H7 (cell line): ENCODE data around the gene NDUFA5. TPM values are rescaled to one million over a fixed set of nuclear protein-coding genes. Genes with fewer than 3 reads are reported as not detected.

Experiments used
- DNase-seq: peaks from one replicate; pipeline ENCODE4 v3.0.0; 2012
- H3K27me3 ChIP-seq: 2 replicates; pipeline ENCODE4 v1.6.0; 2011; ENCODE audit warnings: mild to moderate bottlenecking, low read length; ENCODE audit not compliant: control insufficient read depth, insufficient read depth
- H3K36me3 ChIP-seq: replicated peaks from 2 replicates; pipeline ENCODE4 v1.5.1; 2011; ENCODE audit warnings: low read length; ENCODE audit not compliant: control insufficient read depth, insufficient read depth
- H3K4me3 ChIP-seq: 2 replicates; pipeline ENCODE4 v1.5.1; 2011; ENCODE audit warnings: low read depth, mild to moderate bottlenecking, control low read depth, low read length, moderate library complexity; ENCODE audit not compliant: insufficient read depth
- total RNA-seq: library from RNA; depleted of rRNA; stranded (reverse); fragments of >200 nt; shearing (Covaris generic); gene quantifications from 2 replicates; pipeline ENCODE4 v1.2.3, GENCODE V29; 2014; rRNA removed

Gene NDUFA5
- 63.3 and 71.8 TPM in 2 replicates for total RNA-seq

DNA sequence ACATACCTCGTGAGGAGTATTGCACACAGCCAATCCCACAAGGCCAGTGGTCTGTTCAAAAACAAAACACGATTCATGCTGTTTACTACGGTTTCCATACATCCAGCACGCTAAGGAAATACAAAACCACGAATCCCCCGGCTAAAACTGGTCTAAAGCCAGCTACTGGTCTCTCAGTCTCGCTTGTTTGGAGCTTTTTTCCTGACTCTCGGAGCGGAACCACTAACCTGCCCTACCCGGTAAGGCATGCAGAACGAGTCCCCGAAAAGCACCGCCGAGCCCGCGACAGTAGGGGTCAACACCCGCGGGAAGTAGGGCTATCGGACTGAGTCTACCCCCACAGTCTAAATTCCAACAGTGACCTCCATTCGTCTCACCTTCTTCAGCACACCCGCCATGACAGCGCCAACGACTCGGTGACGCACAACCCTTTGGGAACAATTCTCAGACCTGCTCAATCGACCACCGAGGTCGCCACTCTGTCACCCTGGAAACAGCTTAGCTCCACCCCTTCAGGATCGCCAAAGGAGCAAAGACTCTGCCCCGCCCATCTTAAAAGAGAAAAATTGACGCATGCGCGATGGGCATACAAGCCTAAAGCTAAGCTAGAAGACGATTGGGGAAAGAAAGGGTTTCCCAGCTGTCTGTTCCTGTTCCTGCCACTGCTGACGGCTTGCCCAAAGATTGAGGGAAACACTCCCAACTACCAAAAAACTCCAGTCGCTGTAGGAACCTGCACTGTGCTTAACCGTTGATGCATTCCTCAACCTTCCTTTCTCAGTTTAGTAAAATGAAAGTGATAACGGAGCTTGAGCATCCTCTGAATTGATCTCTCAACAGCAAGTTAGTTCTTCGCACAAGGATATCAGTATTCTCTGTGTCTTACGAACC lies at the start of gene NDUFA5:
NDUFA5 (minus strand) TSS at position 421 of the 891 bp plus-strand sequence; CDS start at position 398, 23 bp downstream.
- peak; percentile 62 for DNase-seq
- peak within 1 kb of the TSS; percentile 88 for H3K4me3 ChIP-seq
- H3K27me3 ChIP-seq = no peaks in the 10 kb centered on the region

GRCh38 chr7:123604739-123605138 lies 47.1 kb upstream of the NDUFA5 start:
- H3K4me3 ChIP-seq = no peak overlapping the region
- no peaks in the 10 kb centered on the region for H3K36me3 ChIP-seq
- DNase-seq = no peak
- H3K27me3 ChIP-seq = no peaks in the 10 kb centered on the region

More for the DNA sequence above, at the start of gene NDUFA5:
- peaks cover 4% of the 10 kb centered on the region; the same call in 1 of the 2 replicates for H3K36me3 ChIP-seq

- no peak for DNase-seq
- Histone ChIP-seq H3K27me3 (no peaks in the 10 kb centered on the region), H3K4me3 (no peak overlapping the region), H3K36me3 (no peaks in the 10 kb centered on the region)
Measured at GRCh38 chr7:123602648-123603047, 45.0 kb upstream of the NDUFA5 start.

DNA sequence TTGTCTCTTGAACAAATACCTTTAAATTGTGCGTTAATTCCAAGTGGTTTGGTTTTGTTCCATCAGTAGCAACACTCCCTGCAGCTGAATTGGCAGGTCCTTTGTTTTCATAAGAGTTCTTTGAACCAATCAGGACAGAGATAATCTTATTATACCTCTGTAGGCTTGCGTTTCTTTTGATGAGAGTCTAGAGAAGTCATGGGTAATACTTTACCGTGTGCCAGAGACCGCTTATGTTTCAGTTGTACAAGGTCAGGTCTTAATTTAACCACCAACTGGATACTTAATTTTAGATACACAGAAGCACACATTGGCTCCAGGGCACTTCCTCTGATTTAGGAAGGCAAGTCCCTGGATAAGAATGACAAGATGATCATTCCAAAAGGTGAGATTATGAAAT lies 43.9 kb upstream of the NDUFA5 start, which contains the start of gene ASB15:
ASB15 (plus strand) TSS at position 292 of the 400 bp plus-strand sequence. CDS start 12,682 bp downstream, outside the sequence.
- H3K4me3 ChIP-seq = no peak within 1 kb of the TSS
- H3K36me3 ChIP-seq = no peaks in the 10 kb centered on the region
- DNase-seq = no peak
- no peaks in the 10 kb centered on the region for H3K27me3 ChIP-seq

DNA sequence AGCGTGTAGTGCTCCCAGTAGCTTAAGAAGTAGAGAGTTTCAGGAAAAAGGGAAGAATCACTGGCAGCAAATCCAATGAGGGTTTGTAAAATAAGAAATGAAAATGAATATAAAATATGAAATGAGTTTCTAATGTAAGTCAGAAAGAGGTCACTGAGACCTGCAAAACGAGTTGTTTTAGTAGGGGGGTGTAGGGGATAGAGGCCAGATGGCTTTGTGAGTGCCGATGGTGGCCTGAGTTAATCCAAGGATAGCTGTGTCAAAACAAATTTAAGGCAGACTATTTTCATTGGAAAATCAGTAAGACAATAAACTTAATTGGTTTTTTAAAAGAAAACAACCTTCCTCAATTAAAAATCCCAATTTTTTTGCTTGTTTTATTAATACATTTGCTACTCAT lies 43.3 kb upstream of the NDUFA5 start:
- no peak for DNase-seq
- Histone ChIP-seq H3K27me3 (no peaks in the 10 kb centered on the region), H3K36me3 (no peaks in the 10 kb centered on the region), H3K4me3 (no peak overlapping the region)

GRCh38 chr7:123599766-123600165 lies 42.1 kb upstream of the NDUFA5 start:
- H3K27me3 ChIP-seq = no peaks in the 10 kb centered on the region
- DNase-seq = no peak

DNA sequence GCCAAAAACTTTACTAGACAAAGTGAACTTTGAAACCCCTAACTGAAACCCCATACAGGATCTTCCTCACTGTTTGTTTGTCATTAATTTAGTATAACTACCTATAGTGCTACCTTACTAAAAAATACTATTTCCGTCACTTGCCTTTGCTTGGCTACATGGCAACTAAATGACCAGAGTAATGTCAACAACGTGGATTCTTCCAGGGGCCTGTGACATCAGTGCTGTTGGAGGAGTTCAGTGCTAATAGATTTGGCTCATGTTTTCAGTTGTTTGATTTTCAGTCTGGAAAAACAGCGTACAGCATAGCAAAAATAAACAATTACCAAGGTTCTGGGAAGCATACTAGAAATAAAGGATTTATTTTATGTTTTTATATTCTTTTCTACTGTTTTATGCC lies 41.0 kb upstream of the NDUFA5 start:
- no peak for DNase-seq
- Histone ChIP-seq H3K4me3 (no peak overlapping the region), H3K27me3 (no peaks in the 10 kb centered on the region), H3K36me3 (no peaks in the 10 kb centered on the region)

More at GRCh38 chr7:123599766-123600165, 42.1 kb upstream of the NDUFA5 start:
- Histone ChIP-seq H3K4me3 (no peak overlapping the region), H3K36me3 (no peaks in the 10 kb centered on the region)

- Histone ChIP-seq H3K4me3 (no peak overlapping the region), H3K36me3 (no peaks in the 10 kb centered on the region), H3K27me3 (no peaks in the 10 kb centered on the region)
- DNase-seq = no peak
Measured at GRCh38 chr7:123594813-123595241, 37.2 kb upstream of the NDUFA5 start.

GRCh38 chr7:123588376-123588775 lies 30.8 kb upstream of the NDUFA5 start:
- H3K27me3 ChIP-seq = no peaks in the 10 kb centered on the region
- no peaks in the 10 kb centered on the region for H3K36me3 ChIP-seq
- no peak overlapping the region for H3K4me3 ChIP-seq
- DNase-seq = no peak

DNA sequence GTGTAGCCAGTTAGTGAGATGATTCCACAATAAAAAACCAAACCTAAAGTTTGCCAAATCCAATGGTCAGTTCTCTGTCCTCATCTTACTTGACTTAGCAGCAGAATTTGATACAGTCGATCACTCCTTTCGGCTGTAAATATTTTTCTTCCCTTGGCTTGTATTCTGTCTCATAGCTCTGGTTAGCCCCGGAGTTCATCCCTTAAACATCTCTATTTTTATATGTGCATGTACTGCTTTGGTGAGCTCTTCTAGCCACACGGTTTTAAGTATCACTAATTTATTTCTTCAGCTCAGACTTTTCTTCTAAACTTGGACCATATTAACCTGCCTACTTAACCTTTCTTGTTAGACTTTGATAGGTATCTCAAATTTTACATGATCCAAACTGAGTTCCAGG lies 26.2 kb upstream of the NDUFA5 start:
- no peaks in the 10 kb centered on the region for H3K36me3 ChIP-seq
- H3K4me3 ChIP-seq = no peak overlapping the region
- DNase-seq = no peak
- no peaks in the 10 kb centered on the region for H3K27me3 ChIP-seq

DNA sequence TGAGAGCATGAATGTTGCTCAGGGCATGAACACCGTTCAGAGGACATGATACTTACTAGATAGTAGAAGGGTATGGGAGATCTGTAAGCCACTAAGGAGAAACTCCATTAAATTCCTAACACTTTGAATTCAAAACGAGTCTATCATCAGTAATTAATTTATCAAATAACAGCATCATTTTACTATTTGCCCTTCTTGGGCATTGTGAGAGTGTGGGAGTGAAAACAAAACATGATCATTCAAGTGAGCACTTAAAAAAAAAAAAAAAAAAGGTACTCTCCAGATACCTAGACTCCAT lies 23.5 kb upstream of the NDUFA5 start:
- H3K4me3 ChIP-seq = no peak overlapping the region
- no peaks in the 10 kb centered on the region for H3K27me3 ChIP-seq
- H3K36me3 ChIP-seq = no peaks in the 10 kb centered on the region
- DNase-seq = no peak

DNA sequence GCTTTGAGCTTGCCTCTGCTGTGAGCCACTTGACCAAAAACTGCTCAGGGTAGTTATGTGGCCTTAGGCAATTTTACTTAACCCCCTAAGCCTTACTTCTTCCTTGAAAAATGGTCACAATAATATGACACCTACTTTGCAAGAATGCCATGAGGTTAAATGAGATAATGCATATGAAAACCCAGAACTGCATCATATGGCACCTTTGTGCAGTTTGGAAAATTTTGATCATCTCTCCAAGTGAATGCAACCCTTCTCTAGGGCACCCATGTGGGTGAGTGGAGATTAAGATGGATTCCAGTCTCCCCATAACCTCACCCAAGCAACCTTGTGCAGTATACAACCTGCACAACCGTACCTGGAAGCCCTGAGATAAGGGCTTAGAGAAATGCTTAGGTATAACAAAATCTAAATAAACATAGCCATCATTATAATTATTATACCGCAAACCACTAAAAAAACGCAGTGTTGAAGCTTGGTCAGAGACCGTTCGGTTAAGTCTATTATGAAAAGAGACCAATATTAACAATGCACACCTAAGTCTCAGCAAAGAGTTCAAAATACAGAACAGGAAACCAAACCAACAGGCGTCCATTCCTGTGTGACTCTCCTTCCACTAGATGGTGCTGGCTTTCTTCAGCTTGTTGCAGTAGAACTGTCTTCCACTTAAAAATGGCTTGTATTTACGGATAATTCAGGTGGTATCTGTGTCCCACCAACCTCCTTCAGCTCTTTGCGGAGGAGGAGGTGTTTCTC lies 23.0 kb upstream of the NDUFA5 start:
- DNase-seq = peak; percentile 7
- no peaks in the 10 kb centered on the region for H3K36me3 ChIP-seq
- no peak overlapping the region for H3K4me3 ChIP-seq
- no peaks in the 10 kb centered on the region for H3K27me3 ChIP-seq

DNA sequence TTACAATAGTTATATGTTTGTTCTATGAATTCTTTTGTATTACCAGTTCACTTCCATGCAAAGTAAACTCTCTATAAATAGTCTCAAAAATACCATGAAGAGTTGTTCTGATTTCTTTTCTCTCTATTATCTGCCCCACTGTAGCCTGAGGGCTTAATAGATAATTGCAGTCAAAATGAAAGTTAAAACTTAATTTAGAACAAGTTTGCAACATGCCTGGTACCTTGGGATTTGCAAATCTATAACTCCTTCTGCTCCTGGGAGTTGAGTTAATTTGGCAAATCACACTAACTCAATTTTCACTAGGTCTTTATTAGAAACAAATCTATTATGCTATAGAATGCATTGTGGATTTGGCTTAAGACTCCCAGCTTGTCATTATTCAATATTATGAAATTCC lies 21.8 kb upstream of the NDUFA5 start:
- Histone ChIP-seq H3K36me3 (no peaks in the 10 kb centered on the region), H3K4me3 (no peak overlapping the region), H3K27me3 (no peaks in the 10 kb centered on the region)
- DNase-seq = no peak

DNA sequence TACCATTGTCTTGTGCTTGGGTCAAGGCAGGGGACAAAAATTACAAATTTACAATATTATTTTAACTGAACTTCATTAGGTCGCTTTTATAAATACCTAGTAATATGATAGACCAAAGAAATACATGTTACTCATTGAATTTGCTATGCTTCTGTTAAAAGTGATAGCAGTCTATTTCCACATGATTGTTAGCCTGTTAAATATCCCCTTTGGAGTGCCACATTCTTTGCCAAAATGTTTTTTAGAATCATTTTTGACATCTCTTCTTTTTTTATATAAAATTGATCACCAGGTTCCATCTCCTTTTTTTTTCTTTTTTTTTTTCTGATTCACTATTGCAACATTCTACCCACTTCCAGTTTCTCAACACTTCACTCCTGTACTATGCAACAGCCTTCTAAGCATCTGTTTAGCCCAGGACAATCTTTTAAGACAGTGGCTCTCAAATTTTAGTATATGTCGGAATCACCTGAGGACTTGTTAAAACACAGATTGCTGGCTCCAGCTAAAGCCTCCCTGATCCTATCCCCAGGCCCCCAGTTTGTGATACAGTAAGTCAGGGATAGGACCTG lies 16.4 kb upstream of the NDUFA5 start:
- DNase-seq = no peak
- Histone ChIP-seq H3K4me3 (no peak overlapping the region), H3K36me3 (no peaks in the 10 kb centered on the region), H3K27me3 (no peaks in the 10 kb centered on the region)
